NK-92 (cell line): ENCODE data around the gene RNF43.

Experiments used
- DNase-seq: peaks from one replicate; lab custom pipeline; 2025; ENCODE audit not compliant: unreplicated experiment; lab: John Stamatoyannopoulos, UW

RNF43 gene

DNA sequence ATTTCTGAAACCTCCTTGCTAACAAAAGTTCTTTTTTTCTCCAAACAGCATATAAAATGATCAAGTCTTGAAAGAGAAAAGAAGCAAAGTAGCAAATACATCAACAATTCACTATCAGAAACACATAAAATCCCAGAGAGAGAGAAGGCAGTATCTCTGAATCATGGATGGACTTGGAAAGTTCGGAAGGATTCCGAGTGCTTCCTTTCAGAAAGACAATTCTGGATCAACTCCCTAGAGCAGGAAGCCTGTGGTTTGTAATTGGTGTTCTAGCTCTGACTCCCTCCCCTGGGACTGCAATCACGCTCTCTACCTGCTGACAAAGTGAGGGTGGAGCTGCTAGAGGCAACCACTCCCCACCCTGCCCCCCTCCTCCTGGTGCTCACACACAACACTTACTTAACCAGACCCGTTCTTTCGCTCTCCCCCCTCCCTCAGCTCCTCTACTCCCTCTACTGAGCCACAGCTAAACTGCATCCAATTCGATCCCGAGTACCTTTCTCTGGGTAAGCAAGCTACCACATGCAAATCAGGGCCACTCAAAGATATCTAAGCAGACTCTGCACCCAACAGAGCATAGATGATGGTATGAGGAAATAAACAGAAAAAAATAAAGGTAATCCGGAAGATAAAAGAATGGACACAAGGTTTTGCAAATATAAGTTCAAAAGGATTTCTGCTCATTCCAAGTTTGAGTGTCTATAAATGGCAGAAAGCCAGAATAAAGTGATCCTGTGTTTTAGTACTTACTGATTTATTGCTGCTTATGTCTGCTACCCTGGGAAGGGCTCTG is at the start of gene RNF43:
TSS of gene RNF43 (minus strand) at position 235 of the 793 bp plus-strand sequence. CDS start 1,957 bp downstream, outside the sequence.
- DNase-seq, result no peak

DNA sequence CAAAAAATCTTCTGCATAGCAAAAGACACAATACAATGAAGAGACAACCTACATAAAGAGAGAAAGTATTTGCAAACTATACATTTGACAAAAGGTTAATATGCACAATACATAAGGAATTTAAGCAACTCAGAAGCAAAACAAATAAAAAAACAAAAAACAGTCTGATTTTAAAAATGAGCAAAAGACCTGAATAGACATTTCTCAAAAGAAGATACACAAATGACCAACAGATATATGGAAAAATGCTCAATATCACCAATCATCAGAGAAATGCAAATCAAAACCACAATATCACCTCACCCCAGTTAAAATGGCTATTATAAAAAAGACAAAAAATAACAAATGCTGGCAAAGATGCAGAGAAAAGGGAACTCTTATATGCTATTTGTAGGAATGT is 38.2 kb upstream of the RNF43 start:
- no peak for DNase-seq

DNA sequence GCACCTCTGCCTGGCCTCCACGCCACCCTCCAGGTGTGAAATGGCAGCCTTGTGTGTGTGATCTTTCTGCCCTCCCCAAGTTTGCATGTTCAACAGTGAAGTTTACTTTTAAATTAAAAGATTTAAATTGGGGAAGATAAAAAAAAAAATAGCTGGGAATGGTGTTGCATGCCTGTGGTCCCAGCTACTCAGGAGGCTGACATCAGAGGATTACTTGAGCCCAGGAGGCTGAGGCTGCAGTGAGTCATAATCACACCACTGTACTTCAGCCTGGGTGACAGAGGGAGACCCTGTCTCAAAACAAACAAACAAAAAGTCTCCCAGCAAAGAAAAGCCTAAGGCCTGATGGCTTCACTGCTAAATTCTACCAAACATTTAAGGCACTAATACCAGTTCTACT is 35.4 kb upstream of the RNF43 start:
- DNase-seq, result no peak

DNA sequence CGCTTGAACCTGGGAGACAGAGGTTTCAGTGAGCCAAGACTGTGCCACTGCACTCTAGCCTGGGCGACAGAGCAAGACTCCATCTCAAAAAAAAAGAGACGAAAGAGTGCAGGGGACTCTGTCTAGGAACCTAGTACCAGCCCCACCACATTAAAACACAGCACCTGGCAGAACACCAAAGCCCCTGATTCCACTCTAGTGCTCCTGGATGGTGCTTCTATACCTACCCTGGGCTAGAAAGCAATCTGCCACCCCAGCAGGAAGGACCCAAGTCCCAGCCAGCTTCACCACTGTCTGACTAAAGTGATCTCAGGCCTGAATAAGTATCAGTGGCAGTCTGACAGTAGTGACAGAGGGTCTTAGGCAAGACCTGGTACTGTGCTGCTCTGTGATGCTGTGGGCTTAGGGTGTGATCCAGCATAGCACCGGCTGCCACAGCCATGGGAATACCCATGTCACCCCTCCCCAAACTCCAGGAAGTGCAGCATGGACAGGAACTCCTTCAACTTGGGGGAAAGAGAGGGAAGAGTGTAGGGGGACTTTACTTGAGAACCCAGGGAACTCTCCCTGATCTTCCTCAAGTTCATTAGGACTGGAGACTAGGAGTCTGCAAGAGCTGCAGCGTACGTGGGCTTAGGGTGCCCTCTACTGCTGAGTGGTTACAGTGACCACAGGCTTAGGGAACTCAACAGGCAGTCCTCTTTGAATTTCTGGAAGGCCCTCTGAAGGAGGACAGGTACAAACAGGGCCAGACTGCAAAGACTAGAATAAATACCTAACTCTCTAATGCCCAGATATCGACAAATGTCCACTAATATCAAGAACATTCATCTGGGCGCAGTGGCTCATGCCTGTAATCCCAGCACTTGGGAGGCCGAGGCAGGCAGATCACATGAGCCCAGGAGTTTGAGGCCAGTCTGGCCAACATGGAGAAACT is 30.0 kb upstream of the RNF43 start:
- DNase-seq, result no peak

DNA sequence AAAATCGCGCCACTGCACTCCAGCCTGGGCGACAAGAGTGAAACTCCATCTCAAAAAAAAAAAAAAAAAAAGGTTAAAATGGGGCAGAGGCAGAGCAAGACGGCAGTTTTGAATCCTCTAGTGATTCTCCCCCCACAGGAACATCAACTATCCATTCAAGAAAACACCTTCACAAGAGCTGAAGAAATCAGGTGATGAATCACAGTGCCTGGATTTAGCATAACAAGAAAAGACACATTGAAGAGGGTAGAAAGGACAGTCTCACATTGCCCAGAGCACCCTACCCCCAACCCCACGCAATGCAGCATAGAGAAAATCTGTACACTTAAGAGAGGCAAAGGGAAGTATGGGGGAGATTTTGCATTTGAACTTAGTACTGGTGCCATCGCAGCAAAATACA is 28.8 kb upstream of the RNF43 start:
- DNase-seq, result no peak

DNA sequence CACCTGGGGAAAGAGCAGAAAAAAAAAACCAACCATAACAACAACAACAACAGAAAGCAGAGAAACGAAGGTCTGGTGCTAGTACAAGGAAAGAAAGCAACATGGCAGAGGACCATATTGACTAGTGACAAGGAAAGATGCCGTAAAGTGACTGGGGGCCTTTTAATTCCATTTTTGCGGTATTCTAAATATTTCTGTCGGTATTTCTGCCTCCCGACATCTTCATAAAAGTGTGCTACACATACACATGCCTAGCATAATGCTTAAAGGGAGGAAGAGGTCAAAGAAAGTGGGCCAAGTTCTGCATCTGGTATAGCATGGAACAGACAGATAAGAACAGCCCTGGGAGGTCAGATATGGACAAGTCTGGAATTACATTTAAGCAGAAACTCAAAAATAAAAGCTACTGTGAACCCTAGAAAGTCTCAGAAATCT is 19.5 kb upstream of the RNF43 start:
- DNase-seq, result no peak

DNA sequence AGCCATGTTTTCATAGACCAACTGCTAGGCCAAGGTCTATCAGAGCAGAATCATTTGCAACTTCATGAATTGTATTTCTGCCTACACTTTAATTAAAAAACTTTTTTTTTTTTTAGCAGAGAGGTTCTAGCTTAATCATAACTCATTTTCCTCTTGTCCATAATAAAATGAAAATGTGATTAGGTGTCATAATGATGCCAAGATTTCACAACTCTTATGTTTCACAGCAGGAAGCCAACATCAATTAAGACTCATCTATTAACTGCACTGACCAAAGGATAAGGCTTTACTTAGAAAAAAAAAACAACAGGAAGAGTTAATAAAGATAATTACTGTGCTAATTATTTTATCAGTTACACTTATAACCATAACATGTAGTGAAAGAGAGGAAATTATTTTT is 18.9 kb upstream of the RNF43 start:
- no peak for DNase-seq

DNA sequence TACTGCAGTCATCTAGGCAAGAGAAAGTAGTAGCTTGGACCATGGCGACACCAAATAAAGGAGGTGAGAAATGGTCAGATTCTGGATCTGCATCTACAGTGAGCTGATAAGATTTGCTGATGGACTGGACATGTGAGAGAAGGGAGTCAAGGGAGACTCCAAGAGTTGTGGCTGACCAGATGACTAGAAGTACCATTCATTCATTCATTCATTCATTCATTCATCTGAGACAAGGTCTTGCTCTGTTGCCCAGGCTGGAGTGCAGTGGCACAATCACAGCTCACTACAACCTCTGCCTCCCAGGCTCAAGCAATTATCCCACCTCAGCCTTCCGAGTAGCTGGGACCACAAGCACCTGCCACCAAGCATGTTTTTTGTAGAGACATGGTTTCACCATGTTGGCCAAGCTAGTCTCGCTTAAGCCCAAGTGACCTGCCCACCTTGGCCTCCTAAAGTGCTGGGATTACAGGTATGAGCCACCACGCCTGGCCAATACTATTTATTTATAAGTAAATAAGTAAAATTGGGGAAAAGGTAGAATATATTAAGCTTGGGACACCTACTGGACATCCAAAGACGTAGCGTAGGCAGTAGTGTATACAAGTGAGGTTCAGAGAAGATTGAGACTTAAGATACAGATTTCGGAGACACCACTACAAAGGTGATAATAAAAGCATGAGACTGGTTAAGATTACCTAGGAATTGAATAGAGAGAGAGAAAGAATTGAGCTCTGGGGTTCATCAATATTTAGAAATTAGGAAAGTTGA is 15.7 kb upstream of the RNF43 start:
- no peak for DNase-seq

DNA sequence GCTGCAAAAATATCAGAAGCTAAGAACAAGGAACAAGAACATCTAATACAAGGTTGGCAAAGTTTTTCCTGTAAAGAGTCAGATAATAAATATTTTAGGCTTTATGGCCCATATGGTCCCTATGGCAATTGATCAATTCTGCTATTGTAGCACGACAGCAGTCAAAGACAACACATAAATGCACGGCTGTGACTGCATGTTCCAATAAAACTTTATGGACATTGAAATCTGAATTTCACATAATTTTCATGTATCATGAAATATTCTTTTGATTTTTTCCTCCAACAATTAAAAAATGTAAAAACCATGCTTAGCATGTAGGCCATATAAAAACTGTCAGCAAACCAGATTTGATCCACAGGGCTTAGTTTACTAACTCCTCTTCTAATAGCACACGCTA is 10.5 kb upstream of the RNF43 start:
- DNase-seq, result no peak

DNA sequence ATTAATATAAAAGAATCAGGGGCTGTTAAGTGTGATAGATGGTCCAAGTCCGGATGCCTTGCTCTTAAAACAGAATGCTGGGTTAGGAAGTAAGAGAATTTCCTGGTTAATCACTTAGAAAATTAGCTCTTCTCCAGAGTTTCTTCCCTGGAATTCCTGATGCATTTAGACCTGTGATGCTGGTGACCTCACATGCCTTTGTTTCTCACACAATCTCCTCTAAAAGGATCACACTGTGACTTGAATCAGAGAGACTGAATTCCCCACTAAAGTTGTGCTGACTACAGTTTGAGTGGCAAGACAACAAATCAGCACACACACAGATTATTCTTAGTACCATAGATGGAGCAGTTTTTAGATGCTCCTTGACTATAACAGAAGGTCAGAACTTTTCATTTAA is 4.4 kb upstream of the RNF43 start:
- DNase-seq, result no peak

DNA sequence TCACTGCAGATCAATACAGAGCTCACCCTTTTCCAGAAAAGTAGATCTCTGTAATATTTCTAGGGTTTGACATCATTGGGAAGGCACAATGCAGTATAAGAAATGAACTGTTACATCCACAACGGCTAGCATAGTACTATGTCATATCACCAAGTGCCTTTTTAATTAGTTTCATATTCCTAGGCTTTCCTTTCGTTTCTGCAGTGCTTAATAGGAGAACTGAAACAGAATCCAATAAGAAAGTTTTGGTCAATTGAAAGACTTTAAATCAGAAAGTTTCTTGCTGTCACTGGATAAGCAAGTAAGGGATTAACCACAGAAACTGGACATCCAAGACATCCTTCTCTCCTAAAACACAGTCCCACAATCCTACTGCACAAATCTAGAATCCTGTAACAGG is 3.5 kb upstream of the RNF43 start:
- no peak for DNase-seq

DNA sequence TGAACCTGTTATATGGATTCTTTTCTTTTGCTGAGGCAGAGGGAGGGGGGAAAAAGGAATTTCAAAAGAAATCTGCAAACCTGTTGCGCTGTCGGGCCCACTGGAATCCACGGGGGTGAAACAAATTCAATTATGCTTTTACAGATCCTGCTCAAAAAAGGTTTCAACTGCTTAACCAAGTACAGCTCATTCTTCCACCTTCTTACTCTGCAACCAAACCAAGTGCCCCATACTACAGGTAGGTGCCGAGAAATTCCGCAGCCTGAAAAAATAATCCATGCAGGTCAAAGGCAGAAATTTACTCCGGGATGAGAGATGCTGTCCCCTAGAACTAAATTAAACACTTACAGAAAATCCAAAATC is 416 bp downstream of the RNF43 start:
- DNase-seq, result no peak

DNA sequence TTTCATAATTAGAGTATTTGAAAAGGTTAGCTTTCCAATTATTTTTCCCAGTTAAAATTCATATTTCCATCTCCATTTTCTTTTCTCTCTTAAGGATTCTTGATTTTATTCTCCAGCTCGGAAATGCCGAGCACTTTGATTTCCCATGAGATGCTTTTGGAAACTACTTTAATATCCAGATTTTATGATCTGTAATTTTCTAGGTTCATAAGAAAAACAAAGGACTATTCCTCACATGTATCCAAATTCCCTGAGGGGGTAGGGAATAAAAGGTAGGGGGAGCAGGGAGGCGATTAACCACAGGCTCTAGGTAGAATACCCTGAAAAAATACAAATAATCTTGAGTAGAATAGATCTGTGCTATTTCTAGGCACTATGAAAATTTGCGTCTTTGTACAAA is 938 bp downstream of the RNF43 start:
- DNase-seq, result no peak

DNA sequence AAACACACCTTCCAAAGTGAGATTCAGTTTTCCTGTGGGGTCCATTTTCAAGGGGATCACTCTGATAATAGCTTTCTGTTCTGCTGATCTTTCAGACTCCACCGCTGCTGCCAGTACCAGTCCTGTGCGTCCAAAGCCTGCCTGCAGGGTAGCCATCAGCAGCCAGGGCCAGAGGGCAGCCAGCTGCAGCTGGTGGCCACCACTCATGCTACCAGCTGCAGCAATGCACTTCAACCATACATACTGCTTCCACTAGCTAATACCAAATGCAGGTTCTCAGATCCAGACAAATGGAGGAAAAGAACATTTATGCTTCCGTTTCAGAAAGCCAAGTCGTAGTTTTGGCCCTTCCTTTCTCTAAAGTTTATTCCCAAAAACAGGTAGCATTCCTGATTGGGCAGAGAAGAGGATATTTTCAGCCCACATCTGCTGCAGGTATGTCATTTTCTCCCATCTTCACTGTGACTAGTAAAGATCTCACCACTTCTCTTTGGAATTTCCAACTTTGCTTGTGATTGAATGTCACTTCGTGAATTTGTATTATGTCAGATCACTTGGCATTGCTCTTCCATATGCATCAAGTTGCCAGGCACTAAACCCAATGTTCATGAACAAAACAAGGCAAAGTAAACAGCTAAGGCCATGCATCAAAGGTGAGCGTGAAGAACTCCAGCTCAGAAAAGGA is 1.8 kb downstream of the RNF43 start:
- DNase-seq, result no peak

DNA sequence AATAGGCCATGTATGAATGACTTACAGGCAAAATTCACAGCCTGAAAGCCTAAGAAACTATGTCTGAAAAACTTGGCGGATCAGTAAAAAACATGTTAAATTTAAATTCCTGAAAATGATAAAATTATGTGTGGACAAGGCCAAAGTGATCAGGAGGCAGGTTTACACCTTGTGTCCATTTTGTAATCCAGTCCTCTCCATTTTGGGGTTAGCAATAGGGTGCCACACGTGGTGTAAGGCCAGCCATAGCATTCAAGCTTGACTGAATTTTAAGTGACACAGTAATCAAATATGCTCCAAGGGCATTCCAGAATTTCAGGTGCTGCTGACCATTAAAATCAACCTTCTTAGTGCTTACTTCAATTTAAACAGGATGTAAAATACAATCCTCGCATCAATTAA is 2.7 kb downstream of the RNF43 start:
- no peak for DNase-seq

DNA sequence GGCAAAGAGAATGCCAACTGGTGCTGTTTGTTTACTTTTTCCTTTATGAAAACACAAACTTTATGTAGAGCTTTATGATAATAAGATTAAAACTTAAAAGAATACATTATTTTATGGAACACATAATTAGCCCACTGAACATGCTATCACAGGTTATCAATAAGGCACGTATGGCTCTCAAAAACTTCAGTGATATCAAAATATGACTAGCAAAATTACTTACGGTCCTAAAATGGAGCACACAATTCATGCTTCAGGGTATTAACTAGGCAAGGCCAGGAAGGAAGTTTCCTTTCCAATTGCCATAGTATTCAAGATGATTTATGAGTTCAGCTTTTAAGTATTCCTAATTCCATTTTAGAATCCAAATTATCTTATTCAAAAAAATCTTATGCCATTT is 3.6 kb downstream of the RNF43 start:
- no peak for DNase-seq

DNA sequence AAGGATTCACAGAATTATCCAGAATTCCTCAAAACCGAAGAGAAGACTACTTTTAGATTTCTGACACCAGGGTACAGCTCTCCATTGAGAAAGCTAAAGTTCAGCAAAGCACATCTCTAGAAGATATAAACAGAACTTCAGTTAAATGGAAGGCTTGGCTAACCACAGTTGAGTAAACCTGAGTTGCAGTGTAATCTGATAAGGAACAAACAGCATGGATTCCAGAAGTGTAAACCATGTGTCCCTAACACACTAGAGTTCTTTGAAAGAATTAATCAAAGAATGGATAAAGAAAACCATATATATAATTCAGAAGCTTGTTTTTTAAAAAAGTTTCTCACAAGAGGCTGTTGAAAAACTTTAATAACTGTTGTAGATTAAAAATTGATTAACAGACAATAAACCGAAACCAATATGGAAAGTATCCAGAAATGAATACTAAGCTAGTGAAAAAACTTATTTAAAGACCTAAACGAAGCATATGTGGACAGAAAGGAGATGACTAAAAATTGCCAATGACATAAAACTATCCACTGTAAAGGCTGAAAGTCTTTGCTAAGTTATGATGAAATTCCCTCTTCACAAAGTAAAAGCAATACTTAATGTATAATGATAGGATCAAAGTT is 4.3 kb downstream of the RNF43 start:
- DNase-seq, result no peak

DNA sequence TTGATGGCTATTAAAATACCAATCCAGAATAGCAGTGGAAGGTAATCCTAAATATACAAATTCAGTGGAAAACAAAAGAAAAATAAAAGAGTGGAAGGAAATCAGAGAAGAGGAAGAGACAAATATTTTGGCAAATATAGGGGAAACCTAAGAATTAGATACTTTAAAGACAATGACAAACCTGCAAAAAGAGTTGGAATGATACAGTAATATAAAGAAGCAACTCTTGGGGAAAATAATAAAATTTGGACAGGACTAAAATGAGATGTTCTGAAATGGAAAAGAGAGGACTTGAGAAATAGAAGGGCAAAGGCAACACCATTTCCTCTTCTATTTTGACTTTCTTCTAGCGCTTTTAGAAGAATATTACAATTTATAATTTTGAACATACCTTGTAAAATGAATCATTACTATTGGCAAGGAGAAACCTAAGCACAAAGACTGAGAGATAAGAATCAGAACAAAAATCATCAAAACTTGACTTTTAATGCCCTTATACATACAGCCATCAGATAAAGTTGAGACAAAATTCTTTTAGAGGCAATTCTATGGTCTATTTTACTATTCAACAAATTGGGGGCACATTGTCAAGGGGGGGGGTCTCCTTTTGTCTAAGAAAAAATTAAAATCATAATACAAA is 5.2 kb downstream of the RNF43 start:
- no peak for DNase-seq

DNA sequence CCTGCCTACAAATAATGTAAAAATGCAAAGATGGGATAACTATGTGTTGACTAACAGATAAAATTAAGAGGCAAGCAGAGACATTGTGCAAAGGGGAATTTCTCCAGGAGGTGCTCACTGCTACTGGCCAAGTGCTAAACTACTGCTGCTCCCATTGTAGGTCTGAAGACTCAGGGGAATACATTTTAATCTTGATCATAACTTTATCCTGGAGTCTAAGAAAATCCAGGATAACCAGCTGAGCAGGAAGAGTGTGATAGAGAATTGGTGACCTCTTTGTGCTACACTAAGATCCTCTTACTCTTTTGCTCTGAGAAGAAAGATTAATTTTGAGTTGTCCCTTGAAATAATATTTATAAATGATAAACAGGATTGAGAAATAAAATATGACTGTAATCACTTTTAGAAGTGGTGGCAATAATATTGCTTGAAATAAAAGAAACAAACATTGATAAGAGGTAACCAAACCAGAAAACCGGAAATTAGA is 5.9 kb downstream of the RNF43 start:
- no peak for DNase-seq
